ENCODE results near the gene TRPV4. TPM values are rescaled to one million over a fixed set of nuclear protein-coding genes. Genes with fewer than 3 reads are reported as not detected.

The TRPV4 gene
- total RNA-seq, 4 donors from 2014 or later, result 0.39 to 1.6 (median 1.3) TPM; not detected in 1

DNA sequence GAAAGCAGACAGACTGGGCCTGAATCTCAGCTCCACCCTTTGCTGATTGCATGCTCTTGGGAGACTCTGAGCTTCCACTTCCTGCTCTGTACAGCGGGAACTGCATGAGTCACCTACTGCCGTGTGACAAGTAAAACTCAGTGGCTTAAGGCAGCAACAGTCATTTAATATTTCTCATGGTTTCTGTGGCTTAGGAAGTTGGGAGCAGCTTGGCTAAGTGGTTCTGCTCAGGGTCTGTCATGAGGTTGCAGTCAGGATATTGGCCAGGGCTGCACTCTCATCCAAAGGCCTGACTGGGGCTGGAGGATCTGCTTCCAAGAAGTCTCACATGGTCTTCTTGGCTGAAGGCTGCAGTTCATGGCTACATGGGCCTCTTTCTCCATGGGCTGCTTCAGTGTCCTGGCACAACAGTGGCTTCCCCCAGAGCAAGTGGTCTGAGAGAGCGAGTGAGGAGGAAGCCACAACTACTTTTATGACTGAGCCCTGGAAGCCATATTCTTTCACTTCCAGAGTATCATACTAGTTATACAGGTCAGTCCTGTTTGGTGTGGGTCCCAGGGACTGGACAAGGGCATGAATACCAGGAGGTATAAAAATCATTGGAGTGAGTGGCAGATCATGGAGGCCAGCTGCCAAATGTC lies 69.9 kb downstream of the TRPV4 start:
- no peak overlapping the region for H3K27ac ChIP-seq
- 70 to 84% methylated on average over 3 of the region's 3 CpGs for WGBS, 2 donors
- intact Hi-C loops (cut with DNase I), result no loop called here

DNA sequence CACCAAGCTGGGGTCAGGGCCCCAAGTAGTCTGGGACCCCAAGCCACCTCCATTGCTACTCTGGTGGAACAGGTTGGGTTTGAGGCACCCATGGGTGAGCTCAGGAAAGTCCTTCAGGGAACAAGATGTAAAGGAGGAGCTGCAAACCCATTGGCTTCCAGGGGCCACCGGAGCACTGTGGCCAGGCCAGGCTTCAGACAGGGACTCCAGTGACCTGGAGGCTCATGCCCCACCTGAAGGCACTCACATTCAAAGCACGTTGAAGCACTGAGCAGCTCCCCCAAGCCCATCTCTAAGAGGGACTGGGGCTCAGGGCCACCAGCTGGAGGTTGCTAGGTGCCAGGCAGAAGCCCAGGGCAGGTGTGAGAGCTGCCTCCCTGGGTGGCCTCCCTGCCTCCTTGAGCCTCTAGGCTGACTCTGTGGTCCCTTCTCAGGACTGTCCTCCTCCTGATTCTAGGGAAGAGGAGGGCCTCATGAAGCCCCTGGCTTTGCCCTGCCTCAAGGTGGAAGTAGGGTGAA lies 70.5 kb downstream of the TRPV4 start:
- H3K9me3 ChIP-seq, result no peaks in the 10 kb centered on the region
- no peaks in the 10 kb centered on the region for H3K4me1 ChIP-seq
- 70% methylated on average over 2 of the region's 2 CpGs; no CpG with 5 or more reads in 1 of the 2 donors for WGBS, 2 donors
- H3K27ac ChIP-seq, result no peak overlapping the region
- intact Hi-C loops (cut with DNase I), result no loop called here
- no peaks in the 10 kb centered on the region for H3K27me3 ChIP-seq
- no peaks in the 10 kb centered on the region for H3K36me3 ChIP-seq
- no peak overlapping the region for H3K4me3 ChIP-seq (replicated peaks in 1 of 3)
- TF ChIP-seq POLR2A (IDR thresholded peaks at IDR 0.05), result no peak
- TF ChIP-seq, protein P1, sequence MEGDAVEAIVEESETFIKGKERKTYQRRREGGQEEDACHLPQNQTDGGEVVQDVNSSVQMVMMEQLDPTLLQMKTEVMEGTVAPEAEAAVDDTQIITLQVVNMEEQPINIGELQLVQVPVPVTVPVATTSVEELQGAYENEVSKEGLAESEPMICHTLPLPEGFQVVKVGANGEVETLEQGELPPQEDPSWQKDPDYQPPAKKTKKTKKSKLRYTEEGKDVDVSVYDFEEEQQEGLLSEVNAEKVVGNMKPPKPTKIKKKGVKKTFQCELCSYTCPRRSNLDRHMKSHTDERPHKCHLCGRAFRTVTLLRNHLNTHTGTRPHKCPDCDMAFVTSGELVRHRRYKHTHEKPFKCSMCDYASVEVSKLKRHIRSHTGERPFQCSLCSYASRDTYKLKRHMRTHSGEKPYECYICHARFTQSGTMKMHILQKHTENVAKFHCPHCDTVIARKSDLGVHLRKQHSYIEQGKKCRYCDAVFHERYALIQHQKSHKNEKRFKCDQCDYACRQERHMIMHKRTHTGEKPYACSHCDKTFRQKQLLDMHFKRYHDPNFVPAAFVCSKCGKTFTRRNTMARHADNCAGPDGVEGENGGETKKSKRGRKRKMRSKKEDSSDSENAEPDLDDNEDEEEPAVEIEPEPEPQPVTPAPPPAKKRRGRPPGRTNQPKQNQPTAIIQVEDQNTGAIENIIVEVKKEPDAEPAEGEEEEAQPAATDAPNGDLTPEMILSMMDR (IDR thresholded peaks at IDR 0.05), result no peak
- no peak for DNase-seq

More for the DNA sequence above, 69.9 kb downstream of the TRPV4 start:
- TF ChIP-seq, protein P1 (IDR thresholded peaks at IDR 0.05), result no peak
- TF ChIP-seq POLR2A (IDR thresholded peaks at IDR 0.05), result no peak
- no peaks in the 10 kb centered on the region for H3K36me3 ChIP-seq
- DNase-seq, result no peak
- H3K27me3 ChIP-seq, result no peaks in the 10 kb centered on the region
- H3K4me1 ChIP-seq, result no peaks in the 10 kb centered on the region
- H3K4me3 ChIP-seq (replicated peaks in 1 of 3), result no peak overlapping the region
- H3K9me3 ChIP-seq, result no peaks in the 10 kb centered on the region

DNA sequence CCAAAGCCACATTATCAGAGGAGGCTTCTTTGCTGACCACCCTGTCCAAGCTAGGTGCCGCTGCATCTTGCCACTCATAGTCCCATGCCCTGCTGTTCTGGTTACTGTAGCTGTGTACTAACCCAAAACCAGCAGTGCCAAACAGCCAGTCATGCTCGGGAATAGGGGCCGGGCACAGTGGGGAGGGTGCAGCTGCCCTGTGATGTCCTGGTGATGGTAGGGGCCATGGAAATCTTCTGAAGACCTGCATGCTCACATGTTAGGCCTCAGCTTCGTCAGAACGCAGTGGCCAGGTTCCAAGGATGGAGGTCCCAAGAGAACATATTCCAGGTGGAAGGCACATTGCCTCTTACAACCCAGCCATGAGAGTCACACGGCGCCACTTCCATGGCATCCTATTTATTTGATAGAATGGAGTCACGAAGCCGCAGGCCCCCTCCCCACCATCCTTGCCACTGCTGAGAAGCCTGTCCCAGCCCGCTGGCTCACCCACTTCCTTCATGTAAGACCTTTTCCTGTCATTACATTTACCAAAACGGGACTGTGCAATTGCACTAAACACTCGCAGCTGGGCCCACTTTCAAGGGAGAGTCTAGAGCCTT lies 71.0 kb downstream of the TRPV4 start:
- no peaks in the 10 kb centered on the region for H3K27me3 ChIP-seq
- H3K4me1 ChIP-seq, result no peaks in the 10 kb centered on the region
- no peak for DNase-seq
- H3K36me3 ChIP-seq, result no peaks in the 10 kb centered on the region
- no peak overlapping the region for H3K4me3 ChIP-seq (replicated peaks in 1 of 3)
- H3K27ac ChIP-seq, result no peak overlapping the region
- intact Hi-C loops (cut with DNase I), result no loop called here
- 93 to 96% methylated on average over 12 of the region's 12 CpGs for WGBS, 2 donors
- no peak for TF ChIP-seq POLR2A (IDR thresholded peaks at IDR 0.05)
- TF ChIP-seq, protein P1 (IDR thresholded peaks at IDR 0.05), result no peak
- H3K9me3 ChIP-seq, result no peaks in the 10 kb centered on the region

DNA sequence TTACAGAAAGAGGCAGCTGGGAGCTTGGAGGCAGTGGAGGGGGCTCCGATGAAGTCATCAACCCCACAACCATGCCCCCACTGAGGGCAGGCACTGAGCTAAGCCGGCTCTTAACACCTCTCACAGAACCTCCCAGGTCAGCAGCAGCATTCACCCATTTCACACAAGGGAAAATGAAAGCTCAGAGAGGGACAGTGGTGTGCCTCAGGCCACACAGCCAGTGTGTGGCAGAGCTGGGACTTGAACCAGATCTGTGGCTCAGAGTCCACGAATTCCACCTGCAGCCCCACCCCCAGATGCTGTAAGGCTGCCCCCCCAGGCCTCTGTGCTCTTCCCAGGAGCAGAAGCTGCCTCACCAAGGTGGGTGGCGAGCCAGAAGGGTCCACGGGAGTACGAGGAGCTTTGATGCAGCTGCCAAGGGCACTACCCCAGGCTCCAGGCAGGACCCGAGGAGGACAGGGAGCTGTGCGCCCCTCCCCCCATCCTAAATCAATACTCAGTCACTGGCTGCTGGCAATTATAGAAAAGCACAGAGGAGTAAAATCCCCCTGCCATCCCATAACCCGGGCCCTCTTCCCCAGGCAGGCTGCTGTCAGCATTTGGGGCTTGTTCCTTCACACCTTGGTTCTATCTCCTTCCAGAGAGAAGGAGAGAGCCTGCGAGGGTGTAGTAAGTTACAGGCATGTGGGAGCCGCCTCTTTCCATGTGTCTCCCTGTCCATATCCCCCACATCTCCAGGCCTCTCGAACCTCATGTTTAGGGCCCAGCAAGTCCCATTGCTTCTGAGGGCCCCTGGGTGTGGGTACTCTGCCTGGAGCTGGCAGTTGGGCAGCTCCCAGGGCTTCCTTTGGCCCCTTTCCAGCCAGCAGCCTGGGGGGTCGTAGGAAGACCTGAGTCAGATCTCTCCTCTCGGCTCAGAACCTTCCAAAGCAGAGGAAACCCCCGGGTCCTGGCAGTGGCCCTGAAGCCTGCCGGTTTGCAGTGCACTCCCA lies 72.0 kb downstream of the TRPV4 start:
- 79 to 83% methylated on average over 14 to 15 of the region's 16 CpGs for WGBS, 2 donors
- no peaks in the 10 kb centered on the region for H3K36me3 ChIP-seq
- no peaks in the 10 kb centered on the region for H3K9me3 ChIP-seq
- no peak overlapping the region for H3K27ac ChIP-seq
- H3K4me1 ChIP-seq, result no peaks in the 10 kb centered on the region
- intact Hi-C loops (cut with DNase I), result no loop called here
- TF ChIP-seq, protein P1 (IDR thresholded peaks at IDR 0.05), result no peak
- no peak for DNase-seq
- H3K4me3 ChIP-seq (replicated peaks in 1 of 3), result no peak overlapping the region
- H3K27me3 ChIP-seq, result no peaks in the 10 kb centered on the region
